Left cardiac atrium (tissue), 4 donors: Measurements from ENCODE around the gene ABCC4. TPM values are rescaled to one million over a fixed set of nuclear protein-coding genes. Genes with fewer than 3 reads are reported as not detected.
A peak's percentile ranks its signal among the peaks of the same experiment; 100 is the strongest.
"Not testable (repeated sequence)": the region's sequence is repeated elsewhere in the genome, so short reads cannot be mapped to it uniquely, and the experiment has no call there.

Source experiments
- ATAC-seq, 2 donors: fragments of 200-7000 bp; cut with Tn5 transposase; one replicate each; pipeline ENCODE4 v1.9.1; 2020; ENCODE audit warnings: mild to moderate bottlenecking in 2 of 2, moderate library complexity in 2 of 2
- DNase-seq: peaks from one replicate; pipeline ENCODE4 v3.0.0-alpha.2; 2020
- intact Hi-C, 2 donors: fragments of 100-400 bp; cut with DNase I; formaldehyde crosslinking; loops; one replicate each; pipeline versions ENCODE4 v1.14.1 to v1.15.1; 2022 to 2023
- total RNA-seq, 2 donors: library from RNA; stranded (reverse); fragmentation: NEBNext Ultra II Directional; extraction: Animal tissue kit (Norgen Biotek cat#: 25700); gene quantifications; one replicate each; pipeline ENCODE4 v1.2.1, GENCODE V29; 2021
- donor health status: DM: no; HTN: yes; CAD: no.
- donor health status: DM: no; HTN: yes; CAD: no; lungs with severe emphysema.
- donor health status: DM: yes; HTN: yes; CAD: no.
- donor health status: Dilated cardiomyopathy.

ABCC4 gene
- total RNA-seq, 2 donors from 2014 or later, result 4.4 to 8.6 TPM

DNA sequence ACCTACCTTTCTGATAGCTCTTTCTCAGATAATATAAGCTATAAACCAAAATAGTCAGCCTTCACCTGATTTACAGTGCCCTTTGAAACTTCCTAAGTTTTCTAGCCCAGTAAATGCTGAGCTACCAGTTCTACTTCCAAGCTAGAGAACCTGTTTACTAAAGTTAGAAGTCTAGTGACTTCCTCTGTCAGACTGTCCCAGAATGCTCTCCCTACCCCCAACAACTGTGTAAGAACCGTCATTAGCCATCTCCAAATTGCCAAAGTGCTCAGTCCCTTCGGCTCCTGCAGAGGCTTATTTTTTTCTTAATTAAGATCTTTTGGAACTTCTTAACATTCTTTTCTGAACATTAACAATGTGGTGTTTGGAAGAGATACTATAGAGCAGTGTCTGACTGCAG, 3.2 kb upstream of the ABCC4 start:
- no peak for ATAC-seq
- DNase-seq, result no peak
- intact Hi-C loops, result no loop called here

DNA sequence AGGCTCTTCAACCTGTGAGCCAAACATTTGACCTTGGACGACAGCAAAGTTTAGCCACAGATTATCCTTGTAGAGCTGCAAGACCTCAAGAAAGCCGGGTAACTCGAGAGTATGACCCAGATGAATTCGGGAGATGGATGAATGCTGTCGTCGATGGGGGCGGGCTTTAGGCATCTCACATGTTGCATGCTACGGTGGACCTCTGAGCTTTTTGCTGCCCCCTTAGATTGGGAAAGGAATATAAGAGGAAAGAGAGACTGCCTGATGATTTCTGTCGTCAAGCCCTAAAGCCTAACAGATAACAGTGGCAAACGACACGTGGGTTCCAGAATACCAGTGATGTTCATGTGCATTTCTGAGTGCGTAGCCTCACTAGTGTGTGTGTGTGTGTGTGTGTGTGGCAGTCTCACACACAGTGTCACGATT, 730 bp upstream of the ABCC4 start:
- DNase-seq, result no peak
- peak in 1 of 2 donors; percentile 7 for ATAC-seq
- intact Hi-C loops, result no loop called here

DNA sequence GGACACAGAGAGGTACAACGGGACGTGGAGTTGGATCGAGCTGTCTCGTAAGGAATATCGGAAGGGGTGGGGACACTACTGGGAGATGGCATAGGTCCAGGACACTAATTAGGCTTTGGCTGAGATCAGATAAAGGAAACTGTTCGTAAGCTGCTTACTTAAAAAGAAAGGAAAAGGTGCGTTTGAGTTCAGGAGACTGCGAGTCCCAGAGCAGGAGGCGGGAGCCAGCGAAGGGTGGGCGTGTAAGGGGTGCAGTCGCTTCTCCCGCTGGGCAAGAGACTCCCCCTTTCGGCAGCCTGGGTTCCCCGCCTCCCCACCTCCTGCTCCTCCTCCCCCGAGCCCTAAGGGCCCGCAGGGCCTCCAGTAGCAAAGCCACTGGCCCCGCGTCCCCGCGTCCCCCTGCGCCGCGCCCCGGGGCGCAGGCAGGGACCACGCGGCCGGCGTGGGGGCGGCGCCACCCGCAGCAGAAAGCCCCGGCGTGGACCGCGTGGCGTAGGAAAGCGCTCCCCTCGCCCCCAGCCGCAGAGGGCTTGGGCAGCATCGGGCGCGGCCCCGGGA, 547 bp downstream of the ABCC4 start:
- intact Hi-C loops, result no loop called here

DNA sequence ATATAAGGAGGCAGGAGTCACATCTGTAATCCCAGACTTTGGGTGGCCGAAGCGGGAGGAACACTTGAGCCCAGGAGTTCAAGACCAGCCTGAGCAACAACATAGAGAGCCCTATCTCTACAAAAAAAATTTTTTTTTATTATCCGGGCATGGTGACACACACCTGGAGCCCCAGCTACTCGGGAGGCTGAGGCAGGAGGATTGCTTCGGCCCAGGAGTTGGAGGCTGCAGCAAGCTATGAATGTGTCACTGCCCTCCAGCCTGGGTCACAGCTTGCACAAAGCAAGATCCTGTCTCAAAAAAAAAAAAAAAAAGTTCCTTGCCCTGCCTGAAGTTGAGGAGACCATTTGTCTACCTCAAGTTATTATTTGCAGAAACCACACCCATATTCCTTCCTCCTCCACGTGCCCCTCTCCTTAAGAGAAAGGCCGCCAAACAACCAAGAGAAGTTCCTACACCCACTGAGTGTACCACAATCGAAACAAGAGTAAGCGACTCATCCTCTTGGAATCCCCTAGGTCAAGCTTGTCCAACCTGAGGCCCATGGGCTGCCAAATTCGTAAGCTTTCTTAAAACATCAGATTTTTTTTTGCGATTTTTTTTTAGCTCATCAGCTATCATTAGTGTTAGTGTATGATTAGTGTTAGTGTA, 2.2 kb downstream of the ABCC4 start:
- ATAC-seq (peak in 1 of 2 donors; percentile 8), DNase-seq (no peak)
- intact Hi-C loops, result no loop called here

More for the DNA sequence above, 547 bp downstream of the ABCC4 start:
- ATAC-seq (peak; percentile 36 to 56), DNase-seq (peak; percentile 66)

GRCh38 chr13:95298169-95298965, 2.9 kb downstream of the ABCC4 start:
- DNase-seq (no peak), ATAC-seq (no peak)
- intact Hi-C loops, result no loop called here

- DNase-seq, result peak; percentile 37
Measured at GRCh38 chr13:95296326-95296925, 4.8 kb downstream of the ABCC4 start.

DNA sequence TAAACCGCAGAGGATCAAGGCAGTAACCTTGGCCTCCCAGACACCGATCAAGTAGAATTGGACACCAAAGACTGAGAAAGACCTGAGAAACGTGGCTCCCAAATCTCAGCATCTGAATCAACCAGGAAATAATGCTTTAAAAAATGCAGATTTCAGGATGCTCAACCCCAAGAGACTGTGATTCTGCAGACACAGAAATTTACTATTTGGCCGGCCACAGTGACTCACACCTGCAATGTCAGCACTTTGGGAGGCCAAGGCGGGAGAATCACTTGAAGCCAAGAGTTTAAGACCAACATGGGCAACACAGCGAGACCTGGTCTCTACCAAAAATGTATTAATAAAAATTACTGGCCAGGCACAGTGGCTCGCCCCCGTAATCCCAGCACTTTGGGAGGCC, 6.2 kb downstream of the ABCC4 start:
- no peak for ATAC-seq
- no peak for DNase-seq
- intact Hi-C loops, result no loop called here

More at GRCh38 chr13:95296326-95296925, 4.8 kb downstream of the ABCC4 start:
- ATAC-seq, result peak in 1 of 2 donors; percentile 26
- intact Hi-C loops, result loop anchor here in 1 of 2 donors (2.0 kb wide), 1 partner anchor 84 kb away; no protein-coding TSS in a partner anchor

GRCh38 chr13:95292622-95293021, 8.6 kb downstream of the ABCC4 start:
- DNase-seq (no peak), ATAC-seq (no peak)
- intact Hi-C loops, result no loop called here

GRCh38 chr13:95289901-95290300, 11.3 kb downstream of the ABCC4 start:
- intact Hi-C loops, result loop anchor here in 1 of 2 donors (10.0 kb wide), 1 partner anchor 835 kb away; no protein-coding TSS in a partner anchor
- ATAC-seq, DNase-seq: not testable (repeated sequence)

GRCh38 chr13:95289020-95289444, 12.2 kb downstream of the ABCC4 start:
- no peak for DNase-seq
- intact Hi-C loops, result loop anchor here in 1 of 2 donors (10.0 kb wide), 1 partner anchor 834 kb away; no protein-coding TSS in a partner anchor
- no peak for ATAC-seq

DNA sequence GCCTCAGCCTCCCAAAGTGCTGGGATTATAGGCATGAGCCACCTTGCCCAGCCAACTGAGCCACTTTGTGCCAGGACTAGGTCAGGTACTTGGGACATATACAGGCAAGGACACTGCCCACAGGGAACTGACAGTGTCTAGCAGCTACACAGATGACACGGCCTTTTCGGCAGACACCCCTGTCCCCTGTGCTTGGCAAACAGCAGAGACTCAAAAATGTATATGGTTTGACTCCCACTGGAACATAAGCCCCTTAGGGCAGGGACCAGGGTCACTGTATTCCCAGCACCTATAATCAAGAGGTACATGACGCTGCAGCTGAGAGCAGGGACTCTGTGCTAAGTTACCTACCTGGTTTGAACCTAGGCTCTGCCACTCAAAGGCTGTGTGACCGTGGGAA, 16.8 kb downstream of the ABCC4 start:
- DNase-seq (no peak), ATAC-seq (no peak)
- intact Hi-C loops, result loop anchor here in 1 of 2 donors (10.0 kb wide), 1 partner anchor 830 kb away; no protein-coding TSS in a partner anchor

GRCh38 chr13:95279016-95279415, 22.2 kb downstream of the ABCC4 start:
- intact Hi-C loops, result no loop called here
- DNase-seq, result no peak
- ATAC-seq, result no peak

- DNase-seq (no peak), ATAC-seq (no peak)
- intact Hi-C loops, result no loop called here
Measured at GRCh38 chr13:95276037-95276505, 25.2 kb downstream of the ABCC4 start.

- ATAC-seq, result no peak
- intact Hi-C loops, result no loop called here
Measured at GRCh38 chr13:95275322-95276036, 25.8 kb downstream of the ABCC4 start.

DNA sequence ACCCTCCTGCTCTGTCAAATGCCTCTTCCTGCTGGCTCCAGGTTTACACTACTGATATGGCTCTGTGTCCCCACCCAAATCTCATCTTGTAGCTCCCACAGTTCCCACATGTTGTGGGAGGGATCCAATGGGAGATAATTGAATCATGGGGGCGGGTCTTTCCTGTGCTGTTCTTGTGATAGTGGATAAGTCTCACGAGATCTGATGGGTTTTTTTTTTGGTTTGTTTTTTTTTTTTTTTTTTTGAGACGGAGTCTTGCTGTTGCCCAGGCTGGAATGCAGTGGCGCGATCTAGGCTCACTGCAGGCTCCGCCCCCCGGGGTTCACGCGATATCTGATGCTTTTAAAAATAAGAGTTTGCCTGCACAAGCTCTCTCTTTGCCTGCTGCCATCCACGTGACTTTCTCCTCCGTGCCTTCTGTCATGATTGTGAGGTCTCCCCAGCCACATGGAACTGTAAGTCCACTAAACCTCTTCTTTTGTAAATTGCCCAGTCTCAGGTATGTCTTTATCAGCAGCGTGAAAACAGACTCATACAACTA, 27.6 kb downstream of the ABCC4 start:
- intact Hi-C loops, DNase-seq, ATAC-seq: not testable (repeated sequence)

More at GRCh38 chr13:95275322-95276036, 25.8 kb downstream of the ABCC4 start:
- no peak for DNase-seq

DNA sequence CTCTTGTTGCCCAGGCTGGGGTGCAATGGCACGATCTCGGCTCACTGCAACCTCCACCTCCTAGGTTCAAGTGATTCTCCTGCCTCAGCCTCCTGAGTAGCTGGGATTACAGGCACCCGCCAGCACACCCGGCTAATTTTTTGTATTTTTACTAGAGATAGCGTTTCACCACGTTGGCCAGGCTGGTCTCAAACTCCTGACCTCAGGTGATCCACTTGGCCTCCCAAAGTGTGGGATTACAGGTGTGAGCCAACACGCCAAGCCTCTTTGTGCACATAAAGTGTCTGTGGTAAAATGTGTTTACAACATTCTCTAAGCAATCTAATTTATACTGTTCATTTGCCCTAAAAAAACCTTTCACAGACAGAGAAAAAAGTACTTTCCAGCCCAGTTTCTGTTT, 29.2 kb downstream of the ABCC4 start:
- ATAC-seq, intact Hi-C loops, DNase-seq: not testable (repeated sequence)

GRCh38 chr13:95269756-95270155, 31.5 kb downstream of the ABCC4 start:
- no peak for DNase-seq
- ATAC-seq, result no peak

DNA sequence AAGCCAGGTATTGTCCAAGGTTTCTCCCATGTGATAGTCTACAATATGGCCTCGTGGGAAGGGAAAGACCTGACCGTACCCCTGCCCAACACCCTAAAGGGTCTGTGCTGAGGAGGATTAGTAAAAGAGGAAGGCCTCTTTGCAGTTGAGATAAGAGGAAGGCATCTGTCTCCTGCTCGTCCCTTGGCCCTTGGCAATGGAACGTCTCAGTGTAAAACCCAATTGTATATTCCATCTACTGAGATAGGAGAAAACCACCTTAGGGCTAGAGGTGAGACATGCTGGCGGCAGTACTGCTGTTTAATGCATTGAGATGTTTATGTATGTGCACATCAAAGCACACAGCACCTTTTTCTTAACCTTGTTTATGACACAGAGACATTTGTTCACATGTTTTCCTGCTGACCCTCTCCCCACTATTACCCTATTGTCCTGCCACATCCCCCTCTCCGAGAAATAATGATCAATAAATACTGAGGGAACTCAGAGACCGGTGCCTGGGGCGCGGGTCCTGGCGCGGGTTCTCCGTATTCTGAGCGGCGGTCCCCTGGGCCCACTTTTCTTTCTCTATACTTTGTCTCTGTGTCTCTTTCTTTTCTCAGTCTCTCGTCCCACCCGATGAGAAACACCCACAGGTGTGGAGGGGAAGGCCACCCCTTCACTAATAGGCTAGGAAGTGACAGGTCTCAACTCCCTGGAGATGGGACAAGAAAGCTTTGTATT, 32.7 kb downstream of the ABCC4 start:
- DNase-seq, intact Hi-C loops, ATAC-seq: not testable (repeated sequence)

More at GRCh38 chr13:95269756-95270155, 31.5 kb downstream of the ABCC4 start:
- intact Hi-C loops, result no loop called here
